HUDEP-2 (cell line): Measurements from ENCODE around the gene MTG1.

Source experiments
- DNase-seq, 76 experiments: peaks; one replicate each; lab custom pipeline; 2025; ENCODE audit not compliant: unreplicated experiment in 76 of 76; lab: John Stamatoyannopoulos, UW

MTG1 gene

GRCh38 chr10:133444342-133445267 is 50.6 kb downstream of the MTG1 start:
- no peak for DNase-seq

- no peak for DNase-seq
These were observed 51.3 kb downstream of the MTG1 start for GRCh38 chr10:133445268-133445732.

GRCh38 chr10:133445751-133446708 is 52.1 kb downstream of the MTG1 start:
- DNase-seq, result no peak

DNA sequence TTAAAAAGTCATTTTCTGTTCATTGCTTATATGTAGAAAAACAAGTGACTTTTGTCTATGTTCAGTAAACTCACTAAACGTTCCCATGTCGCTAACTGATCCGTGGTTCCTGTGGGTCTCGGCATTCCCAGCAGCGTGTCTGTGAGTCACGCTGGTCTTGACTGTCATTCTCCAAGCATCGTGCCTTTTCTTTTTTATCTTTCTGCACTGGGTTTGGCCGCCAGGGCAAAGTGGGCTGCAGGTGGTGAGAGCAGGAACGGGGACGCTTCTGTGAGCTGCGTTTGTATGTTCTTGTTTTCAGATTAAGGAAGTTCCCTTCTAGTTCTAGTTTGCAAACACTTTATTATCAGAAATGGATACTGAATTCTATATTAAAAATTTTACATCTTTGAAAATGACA is 53.0 kb downstream of the MTG1 start:
- DNase-seq, result no peak

- DNase-seq, result no peak
These were observed 54.2 kb downstream of the MTG1 start for GRCh38 chr10:133448120-133448519.

DNA sequence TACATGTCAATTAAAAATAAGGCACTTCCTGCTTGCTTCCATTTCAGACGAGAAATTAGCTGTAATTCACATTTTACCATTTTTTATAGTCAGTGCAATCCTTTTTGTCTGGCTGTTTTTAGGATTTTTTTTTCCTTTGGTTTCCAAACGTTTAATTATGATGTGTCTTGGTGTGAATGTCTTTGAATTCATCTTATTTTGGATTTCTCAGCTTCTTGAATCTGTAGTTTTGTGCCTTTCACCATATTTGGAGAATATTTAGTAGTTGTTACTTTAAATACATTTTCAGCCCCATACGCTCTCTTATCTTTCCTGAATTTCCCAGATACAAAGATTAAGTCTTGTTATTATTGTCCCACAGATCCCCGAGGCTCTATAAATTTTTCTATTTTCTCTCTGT is 57.4 kb downstream of the MTG1 start:
- DNase-seq, result no peak

DNA sequence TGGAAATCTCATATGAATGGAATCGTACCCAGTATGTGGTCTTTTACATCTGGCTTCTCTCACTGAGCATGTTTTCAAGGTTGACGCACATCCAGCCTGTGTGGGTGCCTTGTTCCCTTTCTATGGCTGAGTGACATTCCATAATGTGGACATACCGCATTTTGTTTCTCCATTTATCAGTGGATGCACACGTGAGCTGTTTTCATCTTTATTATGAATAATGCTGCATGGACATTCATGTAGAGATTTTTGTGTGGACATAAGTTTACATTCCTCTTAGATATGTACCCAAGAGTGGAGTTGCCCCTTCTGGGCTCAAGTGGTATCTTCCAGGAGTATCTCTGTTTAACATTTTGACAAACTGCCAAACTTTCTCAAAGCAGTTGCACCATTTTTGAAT is 58.5 kb downstream of the MTG1 start:
- DNase-seq, result no peak

- peak in 1 of 76 experiments; percentile 9 for DNase-seq
These were observed 59.7 kb downstream of the MTG1 start, which contains the start of gene SCART1 for GRCh38 chr10:133453516-133454203. Gene SCART1, plus strand, starts transcription at chr10:133453945. Its CDS starts 53 bp downstream, at chr10:133453998.

DNA sequence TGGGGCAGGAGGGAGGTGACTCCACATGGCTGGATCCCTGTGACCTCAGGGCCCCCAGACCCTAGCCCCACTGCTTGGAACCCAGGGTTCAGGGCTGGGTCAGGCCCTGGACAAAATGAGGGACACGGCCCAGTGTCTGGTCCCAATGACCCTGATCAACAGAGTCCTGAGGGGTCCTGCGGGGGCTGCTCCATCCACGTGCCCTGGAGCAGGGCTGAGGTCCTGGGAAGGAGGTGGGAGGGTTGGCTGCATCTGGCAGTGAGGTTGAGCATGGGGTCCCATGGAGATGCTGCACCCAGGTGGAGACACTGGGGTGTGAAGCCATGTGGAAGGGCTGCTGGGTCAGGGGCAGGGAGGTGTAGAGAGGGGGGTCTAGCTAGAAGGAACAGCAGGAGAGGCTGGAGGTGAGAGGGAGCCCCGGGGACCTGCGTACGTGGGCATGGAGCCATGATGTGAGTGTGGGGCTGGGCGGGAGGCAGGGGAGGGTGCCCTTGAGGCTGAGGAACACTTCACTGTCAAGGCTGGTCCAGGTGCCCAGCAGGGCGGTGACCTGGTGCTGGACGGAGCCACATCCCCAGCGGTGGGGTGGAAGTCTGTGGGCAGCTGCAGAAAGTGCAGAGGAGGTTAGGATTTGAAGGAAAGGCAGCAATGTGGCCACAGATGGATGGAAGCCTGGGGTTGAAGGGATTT is 60.4 kb downstream of the MTG1 start:
- no peak for DNase-seq

DNA sequence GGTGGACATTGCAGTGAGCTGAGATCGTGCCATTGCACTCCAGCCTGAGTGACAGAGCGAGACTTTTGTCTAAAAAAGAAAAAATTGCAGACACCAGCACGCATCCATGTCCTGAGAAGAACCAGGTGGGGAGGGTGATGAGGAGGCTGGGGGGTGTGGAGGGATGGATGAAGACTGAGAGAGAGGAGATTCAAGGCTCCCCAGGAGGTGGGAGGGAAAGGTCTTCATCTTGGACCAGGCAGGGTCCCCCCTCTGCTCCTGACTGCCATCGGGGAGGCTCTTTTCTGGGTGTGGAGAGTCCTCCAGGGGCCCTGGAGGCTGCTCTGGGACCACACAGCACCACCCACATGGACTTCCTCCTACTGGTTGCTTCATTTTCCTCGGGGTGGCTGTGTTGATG is 61.2 kb downstream of the MTG1 start:
- DNase-seq, result no peak

- DNase-seq, result no peak
These were observed 61.7 kb downstream of the MTG1 start for GRCh38 chr10:133455611-133456031.

DNA sequence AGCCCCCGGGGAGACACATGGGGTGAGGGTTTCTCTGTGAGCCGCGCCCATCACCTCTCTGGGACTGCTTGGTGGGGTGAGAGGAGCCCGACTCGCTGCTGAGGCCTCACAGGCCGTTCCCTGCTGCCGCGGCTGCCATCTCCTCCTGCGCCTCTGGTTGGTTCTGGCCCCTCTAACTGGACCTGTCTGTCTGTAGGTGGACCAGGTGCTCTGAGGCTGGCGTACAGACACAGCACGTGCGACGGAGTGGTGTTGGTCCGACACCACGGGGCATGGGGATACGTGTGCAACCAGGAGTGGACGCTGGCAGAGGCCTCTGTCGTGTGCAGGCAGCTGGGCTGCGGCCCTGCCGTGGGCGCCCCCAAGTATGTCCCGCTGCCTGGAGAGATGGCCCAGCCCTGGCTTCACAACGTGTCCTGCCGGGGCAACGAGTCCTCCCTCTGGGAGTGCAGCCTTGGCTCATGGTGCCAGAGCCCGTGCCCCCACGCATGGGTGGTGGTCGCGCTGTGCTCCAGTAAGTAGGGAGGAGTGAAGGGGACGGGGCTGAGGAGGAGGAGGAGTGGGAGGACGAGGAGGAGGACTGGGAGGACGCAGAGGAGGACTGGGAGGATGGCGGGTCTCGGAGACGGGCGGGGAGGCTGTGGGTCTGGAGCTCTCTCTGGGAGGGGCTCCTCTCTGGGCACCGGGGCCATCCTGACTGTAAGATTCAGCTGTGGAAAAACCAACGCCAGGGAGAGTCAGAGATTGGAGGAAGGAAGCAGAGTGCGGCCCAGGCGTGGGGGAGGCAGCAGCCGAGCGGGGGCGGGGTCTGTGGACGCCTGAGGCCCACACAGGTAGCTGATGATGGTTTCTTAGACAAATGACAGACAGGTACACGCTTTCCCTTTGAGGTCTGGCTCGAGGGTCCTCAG is 62.3 kb downstream of the MTG1 start:
- DNase-seq, result no peak

DNA sequence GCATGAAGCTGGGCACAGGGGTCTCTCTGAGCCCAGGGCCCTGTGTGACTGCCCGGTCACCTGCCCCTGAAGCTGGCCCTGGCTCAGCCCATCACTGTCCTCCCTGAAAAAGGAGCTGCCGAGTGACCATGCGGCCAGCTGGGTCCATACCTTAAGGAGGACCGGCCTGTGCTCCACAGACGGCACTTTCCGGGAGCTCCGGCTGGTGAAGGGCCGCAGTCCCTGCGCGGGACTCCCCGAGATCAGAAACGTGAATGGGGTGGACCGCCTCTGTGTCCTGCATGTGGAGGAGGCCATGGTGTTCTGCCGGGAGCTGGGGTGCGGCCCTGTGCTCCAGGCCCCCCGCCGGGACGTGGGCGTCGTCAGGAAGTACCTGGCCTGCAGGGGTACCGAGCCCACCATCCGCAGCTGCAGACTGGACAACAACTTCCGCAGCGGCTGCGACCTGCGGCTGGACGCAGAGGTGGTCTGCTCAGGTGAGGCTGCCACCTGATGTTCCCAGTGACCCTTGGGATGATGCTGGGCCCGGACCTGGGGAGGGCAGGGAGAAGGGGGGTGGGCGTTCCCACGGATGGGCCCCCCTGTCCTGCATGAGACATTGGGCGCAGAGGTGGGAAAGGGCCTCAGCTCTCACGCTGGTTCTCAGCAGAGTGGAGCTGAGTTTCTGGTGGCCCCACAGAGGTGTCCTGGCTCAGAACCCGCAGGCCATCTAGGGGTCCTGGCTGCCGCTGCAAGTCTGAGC is 63.3 kb downstream of the MTG1 start:
- DNase-seq, result no peak

- no peak for DNase-seq
These were observed 64.2 kb downstream of the MTG1 start for GRCh38 chr10:133458021-133458709.

DNA sequence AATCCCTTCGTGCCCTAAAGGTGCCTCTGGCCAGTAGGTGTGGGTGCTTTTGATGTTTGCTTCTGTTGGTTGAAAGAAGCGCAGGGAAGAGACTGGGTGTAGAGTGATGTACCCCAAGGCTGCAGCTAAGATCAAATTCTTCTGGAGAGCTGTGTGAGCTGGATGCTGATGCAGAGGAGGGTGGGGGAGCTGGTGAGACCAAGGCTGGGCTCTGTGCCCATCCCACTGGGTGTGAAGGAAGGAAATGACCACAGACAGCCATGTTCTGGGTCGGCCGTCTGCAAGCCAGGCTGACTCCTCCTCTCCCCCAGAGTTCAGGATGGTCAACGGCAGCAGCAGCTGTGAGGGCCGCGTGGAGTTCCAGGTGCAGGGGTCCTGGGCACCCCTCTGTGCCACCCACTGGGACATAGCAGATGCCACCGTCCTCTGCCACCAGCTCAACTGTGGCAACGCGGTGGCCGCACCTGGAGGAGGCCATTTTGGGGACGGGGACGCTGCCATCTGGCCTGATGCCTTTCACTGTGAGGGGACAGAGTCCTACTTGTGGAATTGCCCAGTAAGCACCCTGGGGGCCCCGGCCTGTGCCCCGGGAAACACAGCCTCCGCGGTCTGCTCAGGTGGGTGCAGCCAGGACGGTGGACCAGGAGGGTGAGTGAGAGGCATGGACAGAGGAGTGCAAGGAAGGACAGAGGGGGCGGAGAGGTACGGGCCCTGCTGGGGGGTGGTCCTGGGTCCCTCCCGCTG is 64.9 kb downstream of the MTG1 start:
- no peak for DNase-seq

DNA sequence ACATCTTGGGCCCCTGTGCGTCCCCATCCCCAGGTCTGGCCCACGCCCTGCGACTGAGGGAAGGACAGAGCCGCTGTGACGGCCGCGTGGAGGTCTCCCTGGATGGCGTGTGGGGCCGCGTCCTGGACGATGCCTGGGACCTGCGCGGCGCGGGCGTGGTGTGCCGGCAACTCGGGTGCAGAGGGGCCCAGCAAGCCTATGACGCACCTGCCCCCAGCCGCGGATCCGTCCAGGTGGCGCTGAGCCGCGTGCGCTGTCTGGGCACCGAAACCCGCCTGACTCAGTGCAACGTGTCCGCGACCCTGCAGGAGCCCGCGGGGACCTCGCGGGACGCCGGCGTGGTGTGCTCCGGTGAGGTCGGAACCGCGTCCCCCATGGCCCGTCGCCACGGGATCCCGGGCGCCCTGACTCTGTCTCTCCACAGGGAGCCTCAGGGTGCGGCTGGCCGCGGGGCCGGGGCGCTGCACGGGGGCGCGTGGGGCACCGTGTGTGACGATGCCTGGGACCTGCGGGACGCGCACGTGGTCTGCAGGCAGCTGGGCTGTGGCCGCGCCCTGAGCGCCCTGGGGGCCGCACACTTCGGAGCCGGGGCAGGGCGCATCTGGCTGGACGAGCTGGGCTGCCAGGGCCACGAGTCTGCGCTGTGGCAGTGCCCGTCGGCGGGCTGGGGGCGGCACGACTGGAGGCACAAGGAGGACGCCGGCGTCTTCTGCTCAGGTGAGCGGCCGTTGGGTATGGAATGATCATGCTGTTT is 65.7 kb downstream of the MTG1 start:
- no peak for DNase-seq
